GM12878 (cell line): ENCODE measurements around the gene SLC43A1. TPM values are rescaled to one million over a fixed set of nuclear protein-coding genes. Genes with fewer than 3 reads are reported as not detected.

Experiments used
- ATAC-seq: fragments of 200-7000 bp; cut with Tn5 transposase; 3 replicates; pipeline ENCODE4 v1.9.1; 2020; ENCODE audit warnings: mild to moderate bottlenecking, moderate library complexity
- BruUV-seq: library from RNA; stranded (reverse); fragments of 400-500 nt; replicated peaks from 2 replicates; lab custom pipeline; 2021; lab: Mats Ljungman, UMichigan
- CTCF ChIA-PET: fragments of 300-600 bp; sonication (Branson Sonifier 250); formaldehyde crosslinking; extraction: SDS; loops from one replicate; lab custom pipeline; 2021; ENCODE audit warnings: inconsistent platforms; lab: Yijun Ruan, JAX
- POLR2A ChIA-PET: fragments of 350-600 bp; formaldehyde crosslinking; extraction: SDS; loops from one replicate; lab custom pipeline; 2021; ENCODE audit warnings: inconsistent platforms; lab: Charles Lee
- RAD21 ChIA-PET: fragments of 300-600 bp; sonication (Branson Sonifier 250); formaldehyde crosslinking; loops from one replicate; lab custom pipeline; 2023; ENCODE audit warnings: antibody characterized with exemption; ENCODE audit not compliant: unreplicated experiment; lab: Charles Lee
- SMC1A ChIA-PET: fragments of 300-600 bp; sonication (Branson Sonifier 250); formaldehyde crosslinking; loops from one replicate; lab custom pipeline; 2023; ENCODE audit not compliant: unreplicated experiment, uncharacterized antibody; lab: Charles Lee
- DNase-seq: peaks from one replicate; pipeline ENCODE4 v3.0.0-alpha.2; 2011; ENCODE audit warnings: low read depth, low spot score
- FAIRE-seq: peaks from 3 replicates; lab custom pipeline; 2011; peaks lifted over from hg19 to GRCh38; lab: Jason Lieb, UNC
- H2AFZ ChIP-seq: 2 replicates; pipeline ENCODE4 v1.6.0; 2011; ENCODE audit warnings: low read depth, low read length, control low read depth; ENCODE audit not compliant: control insufficient read depth
- H3K27ac ChIP-seq: 2 replicates; pipeline ENCODE4 v1.5.1; 2011; ENCODE audit warnings: control low read depth; ENCODE audit not compliant: control insufficient read depth, insufficient read depth
- H3K27me3 ChIP-seq, 2 experiments: replicated peaks in 1 of 2; 2 replicates each; pipeline versions ENCODE4 v1.6.0 to v1.6.1; 2011; ENCODE audit warnings: low read length in 1 of 2; ENCODE audit not compliant: control insufficient read depth in 2 of 2, insufficient read depth in 2 of 2
- H3K36me3 ChIP-seq, 2 experiments: 2 replicates each; pipeline ENCODE4 v1.5.1; 2011; ENCODE audit warnings: low read length in 1 of 2; ENCODE audit not compliant: control insufficient read depth in 2 of 2, insufficient read depth in 2 of 2
- H3K4me1 ChIP-seq: 2 replicates; pipeline ENCODE4 v1.6.1; 2011; ENCODE audit warnings: mild to moderate bottlenecking, low read length, moderate library complexity, mixed read lengths; ENCODE audit not compliant: control insufficient read depth, insufficient read depth
- H3K4me2 ChIP-seq: 2 replicates; pipeline ENCODE4 v1.6.0; 2011; ENCODE audit warnings: control low read depth; ENCODE audit not compliant: control insufficient read depth, insufficient read depth
- H3K4me3 ChIP-seq: fragments of 200-600 bp; sonication (generic); 2 replicates; pipeline ENCODE4 v1.5.1; 2016
- H3K79me2 ChIP-seq: 2 replicates; pipeline ENCODE4 v1.6.0; 2011; ENCODE audit warnings: low read length; ENCODE audit not compliant: control insufficient read depth, insufficient read depth
- H3K9ac ChIP-seq: 2 replicates; pipeline ENCODE4 v1.8.0; 2011; ENCODE audit warnings: low read length, control low read depth, mixed read lengths; ENCODE audit not compliant: control insufficient read depth, insufficient read depth
- H3K9me3 ChIP-seq: replicated peaks from 3 replicates; pipeline ENCODE4 v1.5.1; 2011; ENCODE audit warnings: mild to moderate bottlenecking, low read length; ENCODE audit not compliant: control insufficient read depth, insufficient read depth
- H4K20me1 ChIP-seq: 2 replicates; pipeline ENCODE4 v1.6.0; 2011; ENCODE audit not compliant: control insufficient read depth, insufficient read depth
- BHLHE40 ChIP-seq, 2 experiments: fragments of 450-650 bp in 1 of 2; IDR thresholded peaks; 2 replicates each; pipeline ENCODE4 v1.6.1; 2011 to 2017; ENCODE audit warnings: low read depth in 2 of 2, borderline replicate concordance in 1 of 2, improper control_type of control experiment in 1 of 2, low read length in 1 of 2, mild to moderate bottlenecking in 1 of 2
- MTA2 ChIP-seq: fragments of 450-650 bp; IDR thresholded peaks from 2 replicates; pipeline ENCODE4 v1.6.1; 2016; ENCODE audit warnings: low read depth, mild to moderate bottlenecking, moderate library complexity
- NFYA ChIP-seq: IDR thresholded peaks from 2 replicates; pipeline ENCODE4 v1.6.1; 2011; ENCODE audit warnings: low read depth, mild to moderate bottlenecking, low read length, improper control_type of control experiment, borderline replicate concordance
- WGBS: methylation state at CpG from one replicate; pipeline ENCODE4 v1.1.6; 2016; ENCODE audit warnings: low lambda C conversion rate; ENCODE audit not compliant: insufficient replicate concordance, insufficient coverage; ENCODE audit errors: missing lambda C conversion rate; 5-methylcytosine and 5-hydroxymethylcytosine counted together
- in situ Hi-C: fragments of 300-500 bp; cut with MboI; formaldehyde crosslinking; loops from 9 replicates; pipeline ENCODE4 v1.14.3; 2018; ENCODE audit warnings: mixed read lengths
- intact Hi-C: fragments of 100-400 bp; cut with micrococcal nuclease; formaldehyde crosslinking; loops from one replicate; pipeline ENCODE4 v1.14.2; 2022; ENCODE audit not compliant: unreplicated experiment
- polyA plus RNA-seq, 11 experiments: library from polyadenylated mRNA; depleted of rRNA in 4 of 11; unstranded in 6 of 11; stranded (reverse) in 5 of 11; fragments of >200 nt; fragmentation: Nextera tagmentation in 4 of 11; fragmentation: Illumina TruSeq in 1 of 11; extraction: Ambion mirVana in 4 of 11; extraction: Trizol in 1 of 11; gene quantifications; 1 replicate in 1 of 11; 2 replicates in 10 of 11; pipeline versions ENCODE4 v1.2.1 to v1.2.3, GENCODE V29; 2011 to 2016; ENCODE audit warnings: inconsistent platforms in 2 of 11, missing spikeins in 2 of 11, low read depth in 1 of 11
- total RNA-seq, 4 experiments: library from RNA; depleted of rRNA in 3 of 4; stranded (reverse); fragments of >200 nt in 3 of 4; fragmentation: Illumina TruSeq in 1 of 4; extraction: Trizol in 1 of 4; gene quantifications; 2 replicates each; pipeline versions ENCODE4 v1.2.1 to v1.2.3, GENCODE V29; 2013 to 2021

SLC43A1 gene
- total and polyA plus RNA-seq, 10 of the 15 experiments (the other 5 are each of a cell fraction or from before 2014, with no cell fraction given): 1.0 to 17.8 (median 12.6) TPM

- Histone ChIP-seq H2AFZ (no peak overlapping the region), H3K9ac (no peak overlapping the region), H3K36me3 (no peaks in the 10 kb centered on the region), H3K79me2 (no peaks in the 10 kb centered on the region), H3K27ac (no peak overlapping the region), H3K4me3 (no peak overlapping the region), H3K9me3 (no peaks in the 10 kb centered on the region), H3K4me1 (peaks cover 26% of the 10 kb centered on the region), H3K4me2 (no peak overlapping the region), H3K27me3 (no peaks in the 10 kb centered on the region), H4K20me1 (no peaks in the 10 kb centered on the region)
- ATAC-seq: no peak
- ChIA-PET SMC1A (interaction anchor here (0.9 to 7.9 kb wide), 5 partner anchors 15 to 134 kb away, joined by 3 to 95 read pairs (median 4); no protein-coding TSS in a partner anchor), POLR2A (interaction anchor here (0.6 kb wide), 1 partner anchor 263 kb away, joined by 3 read pairs; no protein-coding TSS in a partner anchor), RAD21 (interaction anchor here (0.6 kb wide), 1 partner anchor 37 kb away, joined by 3 read pairs; no protein-coding TSS in a partner anchor), CTCF (interaction anchor here (1.2 to 9.4 kb wide), 8 partner anchors 14 to 169 kb away, joined by 5 to 321 read pairs (median 22); partner anchors contain the start of genes RTN4RL2, SLC43A1 and TIMM10)
- intact Hi-C loops (loop anchor here (5.0 kb wide), 1 partner anchor 52 kb away; the partner anchor contains the start of gene SLC43A3), in situ Hi-C loops (loop anchor here (25.0 kb wide), 1 partner anchor 642 kb away; no protein-coding TSS in a partner anchor)
- TF ChIP-seq BHLHE40 (IDR thresholded peaks at IDR 0.05; ENCODE audit: borderline replicate concordance in 1 of 2, low read depth in 2 of 2, low read length in 1 of 2): peak; percentile 64 to 76
- TF ChIP-seq NFYA: no peak
- no peak for TF ChIP-seq MTA2
- BruUV-seq: no TSS peak
- WGBS: 22% methylated on average over 11 of the region's 11 CpGs
- no peak for FAIRE-seq
- DNase-seq: no peak
Observed at GRCh38 chr11:57479021-57479663, 36.4 kb downstream of the SLC43A1 start.
